DOHH2 (cell line): ENCODE data around the gene KREMEN2.

Experiments used
- CTCF ChIP-seq: fragments of 200-600 bp; sonication (generic); IDR thresholded peaks from one replicate; pipeline ENCODE4 v1.5.1; 2014; ENCODE audit warnings: antibody characterized with exemption, mild to moderate bottlenecking, low read depth, low read length; ENCODE audit not compliant: poor library complexity, severe bottlenecking
- EZH2phosphoT487 ChIP-seq: fragments of 200-600 bp; sonication (generic); IDR thresholded peaks from 2 replicates; pipeline ENCODE4 v1.6.1; 2017; ENCODE audit warnings: borderline replicate concordance, mild to moderate bottlenecking, antibody characterized with exemption, low read length, moderate library complexity, mixed read lengths

GRCh38 chr16:3015865-3016521, 51.9 kb downstream of the KREMEN2 start:
- no peak for TF ChIP-seq EZH2phosphoT487
- TF ChIP-seq CTCF, result no peak
